Transverse colon (tissue), 4 donors: ENCODE data around the gene CCL22. TPM values are rescaled to one million over a fixed set of nuclear protein-coding genes. Genes with fewer than 3 reads are reported as not detected.

Source experiments
- DNase-seq: peaks from one replicate; pipeline ENCODE4 v3.0.0-alpha.2; 2019
- H3K27ac ChIP-seq, 4 donors: fragments of 200-600 bp; sonication (generic); 2 replicates each; pipeline ENCODE4 v1.5.1; 2016 to 2018; ENCODE audit warnings: inconsistent platforms in 4 of 4
- H3K27me3 ChIP-seq: fragments of 200-600 bp; sonication (generic); 2 replicates; pipeline ENCODE4 v1.5.1; 2017; ENCODE audit warnings: inconsistent platforms
- H3K36me3 ChIP-seq, 4 donors: fragments of 200-600 bp; sonication (generic); 2 replicates each; pipeline ENCODE4 v1.5.1; 2017 to 2019; ENCODE audit warnings: inconsistent platforms in 4 of 4
- H3K4me1 ChIP-seq, 4 donors: fragments of 200-600 bp; sonication (generic); 2 replicates each; pipeline ENCODE4 v1.5.1; 2017 to 2020; ENCODE audit warnings: inconsistent platforms in 4 of 4
- H3K4me3 ChIP-seq, 4 donors: fragments of 200-600 bp; sonication (generic); 1 replicate in 1 of 4; 2 replicates in 3 of 4; pipeline versions ENCODE4 v1.5.1 to v1.6.1; 2017 to 2019; ENCODE audit warnings: inconsistent platforms in 4 of 4
- H3K9me3 ChIP-seq, 2 donors: fragments of 200-600 bp; sonication (generic); 2 replicates each; pipeline ENCODE4 v1.5.1; 2017 to 2019; ENCODE audit warnings: inconsistent platforms in 2 of 2
- CTCF ChIP-seq, 5 experiments: fragments of 200-600 bp in 3 of 5; fragments of 450-650 bp in 2 of 5; sonication (generic) in 3 of 5; IDR thresholded peaks; 1 replicate in 2 of 5; 2 replicates in 3 of 5; pipeline ENCODE4 v1.5.1; 2016 to 2017; ENCODE audit warnings: antibody characterized with exemption in 5 of 5, inconsistent platforms in 3 of 5, mild to moderate bottlenecking in 2 of 5, moderate library complexity in 1 of 5
- EP300 ChIP-seq: sonication (generic); formaldehyde crosslinking; IDR thresholded peaks from one replicate; pipeline ENCODE4 v1.6.1; 2017; ENCODE audit warnings: antibody characterized with exemption, low read depth
- POLR2A ChIP-seq: fragments of 450-650 bp; IDR thresholded peaks from one replicate; pipeline ENCODE4 v1.6.1; 2016; ENCODE audit warnings: antibody characterized with exemption, mild to moderate bottlenecking, moderate library complexity
- POLR2AphosphoS5 ChIP-seq, 3 donors: sonication (generic); formaldehyde crosslinking; IDR thresholded peaks; one replicate each; pipeline ENCODE4 v1.6.1; 2016; ENCODE audit warnings: antibody characterized with exemption in 3 of 3
- WGBS, 2 donors: methylation state at CpG; one replicate each; pipeline ENCODE4 v1.1.5; 2018; ENCODE audit warnings: low coverage in 1 of 2; 5-methylcytosine and 5-hydroxymethylcytosine counted together
- in situ Hi-C, 4 donors: fragments of 200-750 bp; cut with MboI; loops; one replicate each; pipeline versions ENCODE4 v1.15.0 to v1.15.1; 2017; ENCODE audit warnings: low sequenced_read_pairs in 3 of 4, low pct_ligation_motif_present in 1 of 4, low pct_unique_long_range_greater_than_20kb in 1 of 4
- intact Hi-C: fragments of 100-400 bp; cut with DNase I; formaldehyde crosslinking; loops from one replicate; pipeline ENCODE4 v1.15.1; 2023; ENCODE audit warnings: low total_unique reads
- total RNA-seq, 4 donors: library from RNA; depleted of rRNA; stranded (reverse); fragments of >200 nt; gene quantifications; one replicate each; pipeline ENCODE4 v1.1.0, GENCODE V29; 2016

Gene CCL22
- total RNA-seq, 4 donors from 2014 or later: 0.64 TPM; not detected in 3

DNA sequence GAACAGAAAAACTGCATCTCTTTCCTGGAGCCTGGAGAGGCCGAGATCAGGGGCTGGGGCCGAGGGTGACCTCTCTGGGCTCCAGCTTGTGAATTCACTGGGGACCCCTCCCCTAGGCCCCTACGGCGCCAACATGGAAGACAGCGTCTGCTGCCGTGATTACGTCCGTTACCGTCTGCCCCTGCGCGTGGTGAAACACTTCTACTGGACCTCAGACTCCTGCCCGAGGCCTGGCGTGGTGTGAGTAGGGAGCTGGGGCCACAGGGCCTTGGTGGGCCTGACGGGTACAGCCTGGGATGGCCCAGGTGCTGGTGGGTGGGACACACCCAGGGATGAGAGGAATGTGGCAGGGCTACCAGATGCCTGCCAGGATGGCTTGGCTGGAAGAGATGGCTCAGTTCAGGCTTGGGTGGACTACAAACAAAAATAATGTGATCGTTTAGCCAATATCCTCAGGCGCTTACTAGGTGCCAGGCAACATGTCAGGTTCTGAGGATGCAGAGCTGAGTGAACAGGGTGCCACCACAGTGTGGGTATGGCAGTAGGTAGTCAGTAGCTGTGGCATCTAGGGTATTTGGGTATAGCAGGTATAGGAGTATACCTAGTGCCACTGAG lies 1.8 kb downstream of the CCL22 start:
- DNase-seq: no peak
- no peak overlapping the region for H3K27ac ChIP-seq
- no peak for TF ChIP-seq POLR2AphosphoS5 (IDR thresholded peaks at IDR 0.05)
- TF ChIP-seq POLR2A: no peak
- TF ChIP-seq CTCF (IDR thresholded peaks at IDR 0.05): no peak
- TF ChIP-seq EP300: no peak
- no peak overlapping the region for H3K4me3 ChIP-seq
- H3K9me3 ChIP-seq: no peaks in the 10 kb centered on the region
- intact Hi-C loops (no loop called here), in situ Hi-C loops (no loop called here)
- no peaks in the 10 kb centered on the region for H3K36me3 ChIP-seq
- H3K27me3 ChIP-seq: no peaks in the 10 kb centered on the region
- WGBS, 2 donors: 85% methylated on average over 16 of the region's 16 CpGs; no CpG with 5 or more reads in 1 of the 2 donors
- H3K4me1 ChIP-seq: no peaks in the 10 kb centered on the region

DNA sequence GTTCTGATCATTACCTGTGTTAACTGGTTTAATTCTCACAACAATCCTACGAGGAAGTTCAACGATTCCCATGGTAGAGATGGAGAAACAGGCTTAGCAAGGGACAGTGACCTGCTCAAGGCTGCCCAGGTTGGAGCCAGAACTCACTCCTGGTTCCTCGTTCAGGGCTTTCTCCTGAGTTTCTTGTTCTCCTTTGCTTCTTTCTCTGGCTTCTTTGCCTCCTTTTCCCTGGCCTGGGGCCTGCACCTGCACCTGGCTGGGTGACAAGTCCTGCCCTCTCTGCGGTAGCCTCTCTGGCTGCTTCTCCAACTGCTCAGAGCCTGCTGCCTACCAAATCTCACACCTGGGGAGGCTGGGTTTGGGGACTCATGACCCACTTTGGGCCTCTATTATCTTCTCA lies 2.8 kb downstream of the CCL22 start:
- intact Hi-C loops (no loop called here), in situ Hi-C loops (no loop called here)
- 46 to 57% methylated on average over 3 to 4 of the region's 4 CpGs for WGBS, 2 donors

DNA sequence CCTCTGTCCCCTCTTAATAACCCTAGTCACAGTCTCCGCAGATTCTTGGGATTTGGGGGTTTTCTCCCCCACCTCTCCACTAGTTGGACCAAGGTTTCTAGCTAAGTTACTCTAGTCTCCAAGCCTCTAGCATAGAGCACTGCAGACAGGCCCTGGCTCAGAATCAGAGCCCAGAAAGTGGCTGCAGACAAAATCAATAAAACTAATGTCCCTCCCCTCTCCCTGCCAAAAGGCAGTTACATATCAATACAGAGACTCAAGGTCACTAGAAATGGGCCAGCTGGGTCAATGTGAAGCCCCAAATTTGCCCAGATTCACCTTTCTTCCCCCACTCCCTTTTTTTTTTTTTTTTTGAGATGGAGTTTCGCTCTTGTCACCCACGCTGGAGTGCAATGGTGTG lies 5.6 kb downstream of the CCL22 start:
- H3K4me1 ChIP-seq: no peaks in the 10 kb centered on the region
- no peak overlapping the region for H3K4me3 ChIP-seq
- no peak overlapping the region for H3K27ac ChIP-seq
- intact Hi-C loops: no loop called here
- no peaks in the 10 kb centered on the region for H3K27me3 ChIP-seq
- DNase-seq: no peak
- WGBS, 2 donors: 90 to 100% methylated on average over 2 to 3 of the region's 3 CpGs
- no peaks in the 10 kb centered on the region for H3K36me3 ChIP-seq
- in situ Hi-C loops: no loop called here
- TF ChIP-seq EP300 (no peak), CTCF (IDR thresholded peaks at IDR 0.05) (no peak), POLR2A (no peak), POLR2AphosphoS5 (IDR thresholded peaks at IDR 0.05) (no peak)
- no peaks in the 10 kb centered on the region for H3K9me3 ChIP-seq

More for the DNA sequence above, 2.8 kb downstream of the CCL22 start:
- Histone ChIP-seq H3K27ac (no peak overlapping the region), H3K27me3 (no peaks in the 10 kb centered on the region), H3K4me3 (no peak overlapping the region), H3K36me3 (no peaks in the 10 kb centered on the region), H3K4me1 (no peaks in the 10 kb centered on the region), H3K9me3 (no peaks in the 10 kb centered on the region)
- DNase-seq: no peak
- no peak for TF ChIP-seq POLR2AphosphoS5 (IDR thresholded peaks at IDR 0.05)
- TF ChIP-seq POLR2A: no peak
- no peak for TF ChIP-seq CTCF (IDR thresholded peaks at IDR 0.05)
- no peak for TF ChIP-seq EP300

DNA sequence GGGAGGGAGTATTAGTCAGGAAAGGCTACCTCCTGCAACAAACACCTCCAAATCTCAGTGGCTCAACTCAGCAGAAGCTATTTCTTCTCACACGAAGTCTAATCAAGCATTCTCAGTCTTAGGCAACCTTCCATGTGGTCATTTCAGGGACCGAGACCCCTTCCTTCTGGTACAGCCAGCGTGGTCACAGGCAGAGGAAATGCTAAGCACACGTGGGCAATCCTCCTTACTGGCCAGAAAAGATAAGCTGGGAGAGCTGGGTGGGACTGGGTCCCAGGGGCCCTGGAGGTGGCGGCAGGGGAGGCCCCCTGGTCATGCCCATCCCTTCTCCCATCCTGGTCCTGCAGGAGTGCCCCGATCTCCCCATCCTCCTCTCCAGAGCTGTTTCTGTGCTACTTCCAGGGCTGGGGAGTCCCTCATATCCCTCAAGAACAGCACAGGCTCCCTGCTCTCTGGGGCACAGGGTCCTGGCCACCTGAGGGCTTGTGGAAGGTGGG lies 8.0 kb downstream of the CCL22 start:
- WGBS, 2 donors: 62% methylated on average over 6 of the region's 6 CpGs; no CpG with 5 or more reads in 1 of the 2 donors
- TF ChIP-seq POLR2AphosphoS5 (IDR thresholded peaks at IDR 0.05) (no peak), CTCF (IDR thresholded peaks at IDR 0.05) (no peak), POLR2A (no peak), EP300 (no peak)
- Histone ChIP-seq H3K27ac (no peak overlapping the region), H3K36me3 (no peaks in the 10 kb centered on the region), H3K4me1 (peaks cover 0 to under 1% (median under 1%) of the 10 kb centered on the region in 4 donors), H3K27me3 (no peaks in the 10 kb centered on the region), H3K9me3 (no peaks in the 10 kb centered on the region), H3K4me3 (no peak overlapping the region)
- intact Hi-C loops: no loop called here
- in situ Hi-C loops: no loop called here
- no peak for DNase-seq
